ENCODE measurements around the gene SPATS2L.

SPATS2L gene

GRCh38 chr2:200475795-200476194 lies 169.3 kb downstream of the SPATS2L start:
- no peak for DNase-seq

- DNase-seq: no peak
Observed at GRCh38 chr2:200476836-200477235, 170.3 kb downstream of the SPATS2L start.

- DNase-seq: no peak
Observed at GRCh38 chr2:200477667-200478131, 171.2 kb downstream of the SPATS2L start.

- DNase-seq: no peak
Observed at GRCh38 chr2:200479692-200480265, 173.3 kb downstream of the SPATS2L start.

GRCh38 chr2:200482194-200482593 lies 175.7 kb downstream of the SPATS2L start:
- no peak for DNase-seq

GRCh38 chr2:200483729-200484198 lies 177.3 kb downstream of the SPATS2L start:
- DNase-seq: no peak

GRCh38 chr2:200484934-200485333 lies 178.4 kb downstream of the SPATS2L start:
- no peak for DNase-seq

- DNase-seq: no peak
Observed at GRCh38 chr2:200486529-200486928, 180.0 kb downstream of the SPATS2L start.

GRCh38 chr2:200488169-200488568 lies 181.7 kb downstream of the SPATS2L start:
- DNase-seq: no peak

- no peak for DNase-seq
Observed at GRCh38 chr2:200490001-200490400, 183.5 kb downstream of the SPATS2L start.

- no peak for DNase-seq
Observed at GRCh38 chr2:200492656-200493055, 186.2 kb downstream of the SPATS2L start.

- DNase-seq: no peak
Observed at GRCh38 chr2:200494048-200494447, 187.6 kb downstream of the SPATS2L start.

- no peak for DNase-seq
Observed at GRCh38 chr2:200496696-200497095, 190.2 kb downstream of the SPATS2L start.

- DNase-seq: no peak
Observed at GRCh38 chr2:200498402-200499162, 192.1 kb downstream of the SPATS2L start.

- DNase-seq: no peak
Observed at GRCh38 chr2:200502196-200502595, 195.7 kb downstream of the SPATS2L start.

GRCh38 chr2:200506679-200507078 lies 200.2 kb downstream of the SPATS2L start:
- DNase-seq: no peak

GRCh38 chr2:200507179-200507578 lies 200.7 kb downstream of the SPATS2L start:
- DNase-seq: no peak

- no peak for DNase-seq
Observed at GRCh38 chr2:200509235-200509611, 202.7 kb downstream of the SPATS2L start.

GRCh38 chr2:200509612-200510433 lies 203.3 kb downstream of the SPATS2L start, which contains the start of gene KCTD18:
Gene KCTD18, minus strand, starts transcription at chr2:200510068. Its CDS starts 3,052 bp downstream, at chr2:200507016.
- DNase-seq: peak; percentile 76

- DNase-seq: no peak
Observed at GRCh38 chr2:200515155-200515554, 208.7 kb downstream of the SPATS2L start.

GRCh38 chr2:200523158-200523557 lies 216.7 kb downstream of the SPATS2L start:
- DNase-seq: no peak

- DNase-seq: no peak
Observed at GRCh38 chr2:200523604-200524003, 217.1 kb downstream of the SPATS2L start.

- DNase-seq: no peak
Observed at GRCh38 chr2:200525066-200525465, 218.6 kb downstream of the SPATS2L start.

- DNase-seq: no peak
Observed at GRCh38 chr2:200525551-200525881, 219.0 kb downstream of the SPATS2L start.
